Measurements from ENCODE around the gene CCDC13.

GRCh38 chr3:42763021-42763420 is 10.0 kb downstream of the CCDC13 start:
- TF ChIP-seq CTCF (conservative IDR thresholded peaks at IDR 0.05; ENCODE audit: low read depth in 2 of 2) (no peak), REST (IDR thresholded peaks at IDR 0.05; ENCODE audit: unreplicated experiment) (no peak), EZH2 (IDR thresholded peaks at IDR 0.05; ENCODE audit: low read depth, unreplicated experiment) (no peak), POLR2AphosphoS5 (IDR thresholded peaks at IDR 0.05; ENCODE audit: low read depth) (no peak), EZH2phosphoT487 (IDR thresholded peaks at IDR 0.05; ENCODE audit: unreplicated experiment) (no peak), ZNF462 (CRISPR knock-in tag; IDR thresholded peaks at IDR 0.05) (no peak), ZNF114 (CRISPR knock-in tag; IDR thresholded peaks at IDR 0.05) (no peak), CREB1 (CRISPR knock-in tag; IDR thresholded peaks at IDR 0.05; ENCODE audit: low read depth) (no peak), JUNB (IDR thresholded peaks at IDR 0.05; ENCODE audit: unreplicated experiment) (no peak)
